RWPE2 (cell line): ENCODE data around the gene ZAP70.

ENCODE experiments used
- ATAC-seq: fragments of 200-7000 bp; cut with Tn5 transposase; 3 replicates; pipeline ENCODE4 v1.9.1; 2021; ENCODE audit warnings: low read depth
- DNase-seq: peaks from one replicate; pipeline ENCODE4 v3.0.0-alpha.2; 2020; ENCODE audit warnings: low spot score
- H3K27ac ChIP-seq: fragments of 450-650 bp; 2 replicates; pipeline ENCODE4 v1.5.1; 2017; ENCODE audit warnings: mild to moderate bottlenecking; ENCODE audit not compliant: poor library complexity, severe bottlenecking
- H3K27me3 ChIP-seq: fragments of 250-450 bp; sonication (Bioruptor Pico); 2 replicates; pipeline ENCODE4 v1.5.1; 2021; ENCODE audit warnings: mild to moderate bottlenecking, moderate library complexity; ENCODE audit not compliant: insufficient read depth, poor library complexity, severe bottlenecking
- H3K36me3 ChIP-seq: fragments of 250-450 bp; sonication (Bioruptor Pico); 2 replicates; pipeline ENCODE4 v1.5.1; 2020; ENCODE audit warnings: low read depth, mild to moderate bottlenecking, moderate library complexity
- H3K4me1 ChIP-seq: fragments of 250-450 bp; sonication (Bioruptor Pico); 2 replicates; pipeline ENCODE4 v1.5.1; 2021; ENCODE audit warnings: mild to moderate bottlenecking, moderate library complexity; ENCODE audit not compliant: insufficient read depth, poor library complexity, severe bottlenecking
- H3K4me3 ChIP-seq: fragments of 250-450 bp; sonication (Bioruptor Pico); 2 replicates; pipeline ENCODE4 v1.5.1; 2021; ENCODE audit warnings: mild to moderate bottlenecking, moderate library complexity; ENCODE audit not compliant: severe bottlenecking
- H3K9me3 ChIP-seq: fragments of 250-450 bp; sonication (Bioruptor Pico); 2 replicates; pipeline ENCODE4 v1.5.1; 2021; ENCODE audit warnings: mild to moderate bottlenecking, moderate library complexity; ENCODE audit not compliant: severe bottlenecking
- CTCF ChIP-seq: fragments of 450-650 bp; IDR thresholded peaks from one replicate; pipeline ENCODE4 v1.5.1; 2017; ENCODE audit warnings: mild to moderate bottlenecking, moderate library complexity; ENCODE audit not compliant: poor library complexity, severe bottlenecking

Gene ZAP70

GRCh38 chr2:97760480-97761049, 47.2 kb downstream of the ZAP70 start:
- H3K4me3 ChIP-seq, result no peak overlapping the region
- no peak for TF ChIP-seq CTCF
- ATAC-seq (no peak), DNase-seq (peak; percentile 34)
- H3K9me3 ChIP-seq, result no peaks in the 10 kb centered on the region
- H3K36me3 ChIP-seq, result peaks cover 44% of the 10 kb centered on the region
- no peaks in the 10 kb centered on the region for H3K4me1 ChIP-seq
- H3K27ac ChIP-seq, result no peak overlapping the region
- no peaks in the 10 kb centered on the region for H3K27me3 ChIP-seq

GRCh38 chr2:97761192-97761591, 47.8 kb downstream of the ZAP70 start:
- Histone ChIP-seq H3K36me3 (peaks cover 45% of the 10 kb centered on the region), H3K27me3 (no peaks in the 10 kb centered on the region), H3K27ac (no peak overlapping the region), H3K4me3 (no peak overlapping the region), H3K4me1 (no peaks in the 10 kb centered on the region), H3K9me3 (no peaks in the 10 kb centered on the region)
- DNase-seq, result peak; percentile 56
- ATAC-seq, result no peak
- no peak for TF ChIP-seq CTCF

- Histone ChIP-seq H3K9me3 (no peaks in the 10 kb centered on the region), H3K27ac (no peak overlapping the region), H3K27me3 (no peaks in the 10 kb centered on the region), H3K4me1 (no peaks in the 10 kb centered on the region), H3K36me3 (peaks cover 37% of the 10 kb centered on the region), H3K4me3 (no peak overlapping the region)
- DNase-seq, result peak; percentile 57
- TF ChIP-seq CTCF, result no peak
- ATAC-seq, result peak; percentile 60
Observed at GRCh38 chr2:97763176-97763845, 49.9 kb downstream of the ZAP70 start.

- Histone ChIP-seq H3K27me3 (no peaks in the 10 kb centered on the region), H3K4me3 (no peak overlapping the region), H3K36me3 (peaks cover 38% of the 10 kb centered on the region), H3K27ac (no peak overlapping the region), H3K9me3 (no peaks in the 10 kb centered on the region), H3K4me1 (no peaks in the 10 kb centered on the region)
- no peak for TF ChIP-seq CTCF
- ATAC-seq, result no peak
- DNase-seq, result peak; percentile 19
Observed at GRCh38 chr2:97764559-97765263, 51.3 kb downstream of the ZAP70 start.
